HG02642 (cell line): ENCODE results near the gene NYNRIN.

Experiments used
- ATAC-seq: cut with Tn5 transposase; IDR thresholded peaks from one replicate; pipeline ENCODE4 v1.9.1; 2021; ENCODE audit warnings: mild to moderate bottlenecking; ENCODE audit not compliant: unreplicated experiment, poor library complexity

The NYNRIN gene

GRCh38 chr14:24429395-24430142, 30.8 kb downstream of the NYNRIN start, which contains the start of the genes CBLN3 and KHNYN:
CBLN3 (minus strand) TSS chr14:24429668; CDS start chr14:24429054, 614 bp downstream.
KHNYN (plus strand) TSS chr14:24429954; CDS start chr14:24430731, 777 bp downstream.
- peak; percentile 83 for ATAC-seq

- ATAC-seq = peak; percentile 59
Observed at GRCh38 chr14:24430143-24430681, 31.4 kb downstream of the NYNRIN start.

- ATAC-seq = peak; percentile 45
Observed at GRCh38 chr14:24430682-24431568, 32.1 kb downstream of the NYNRIN start.

GRCh38 chr14:24431569-24432258, 32.9 kb downstream of the NYNRIN start:
- peak; percentile 58 for ATAC-seq

GRCh38 chr14:24432259-24433131, 33.7 kb downstream of the NYNRIN start:
- ATAC-seq = no peak

- no peak for ATAC-seq
Observed at GRCh38 chr14:24434036-24434435, 35.2 kb downstream of the NYNRIN start.

- ATAC-seq = no peak
Observed at GRCh38 chr14:24434676-24435075, 35.9 kb downstream of the NYNRIN start.

- ATAC-seq = no peak
Observed at GRCh38 chr14:24435192-24435810, 36.5 kb downstream of the NYNRIN start.

GRCh38 chr14:24435998-24436354, 37.2 kb downstream of the NYNRIN start:
- ATAC-seq = no peak

- ATAC-seq = no peak
Observed at GRCh38 chr14:24436355-24437019, 37.7 kb downstream of the NYNRIN start.

- no peak for ATAC-seq
Observed at GRCh38 chr14:24437020-24437735, 38.4 kb downstream of the NYNRIN start.

GRCh38 chr14:24437736-24438067, 38.9 kb downstream of the NYNRIN start:
- ATAC-seq = no peak

- no peak for ATAC-seq
Observed at GRCh38 chr14:24438223-24439097, 39.7 kb downstream of the NYNRIN start.

GRCh38 chr14:24439257-24439656, 40.5 kb downstream of the NYNRIN start:
- ATAC-seq = no peak

GRCh38 chr14:24439830-24440605, 41.2 kb downstream of the NYNRIN start:
- no peak for ATAC-seq
